Activated CD4-positive, alpha-beta T cell treated with anti-CD3 and anti-CD28 coated beads for 24 hours (primary cell): ENCODE measurements around the gene LRRC34.

ENCODE experiments used
- DNase-seq, 2 donors: peaks; one replicate each; pipeline ENCODE4 v3.0.0-alpha.2; 2020; ENCODE audit warnings: low read depth in 2 of 2

Gene LRRC34, protein sequence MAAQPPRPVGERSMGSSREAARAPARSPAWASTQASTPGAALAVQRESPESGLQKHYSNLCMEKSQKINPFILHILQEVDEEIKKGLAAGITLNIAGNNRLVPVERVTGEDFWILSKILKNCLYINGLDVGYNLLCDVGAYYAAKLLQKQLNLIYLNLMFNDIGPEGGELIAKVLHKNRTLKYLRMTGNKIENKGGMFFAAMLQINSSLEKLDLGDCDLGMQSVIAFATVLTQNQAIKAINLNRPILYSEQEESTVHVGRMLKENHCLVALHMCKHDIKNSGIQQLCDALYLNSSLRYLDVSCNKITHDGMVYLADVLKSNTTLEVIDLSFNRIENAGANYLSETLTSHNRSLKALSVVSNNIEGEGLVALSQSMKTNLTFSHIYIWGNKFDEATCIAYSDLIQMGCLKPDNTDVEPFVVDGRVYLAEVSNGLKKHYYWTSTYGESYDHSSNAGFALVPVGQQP

DNA sequence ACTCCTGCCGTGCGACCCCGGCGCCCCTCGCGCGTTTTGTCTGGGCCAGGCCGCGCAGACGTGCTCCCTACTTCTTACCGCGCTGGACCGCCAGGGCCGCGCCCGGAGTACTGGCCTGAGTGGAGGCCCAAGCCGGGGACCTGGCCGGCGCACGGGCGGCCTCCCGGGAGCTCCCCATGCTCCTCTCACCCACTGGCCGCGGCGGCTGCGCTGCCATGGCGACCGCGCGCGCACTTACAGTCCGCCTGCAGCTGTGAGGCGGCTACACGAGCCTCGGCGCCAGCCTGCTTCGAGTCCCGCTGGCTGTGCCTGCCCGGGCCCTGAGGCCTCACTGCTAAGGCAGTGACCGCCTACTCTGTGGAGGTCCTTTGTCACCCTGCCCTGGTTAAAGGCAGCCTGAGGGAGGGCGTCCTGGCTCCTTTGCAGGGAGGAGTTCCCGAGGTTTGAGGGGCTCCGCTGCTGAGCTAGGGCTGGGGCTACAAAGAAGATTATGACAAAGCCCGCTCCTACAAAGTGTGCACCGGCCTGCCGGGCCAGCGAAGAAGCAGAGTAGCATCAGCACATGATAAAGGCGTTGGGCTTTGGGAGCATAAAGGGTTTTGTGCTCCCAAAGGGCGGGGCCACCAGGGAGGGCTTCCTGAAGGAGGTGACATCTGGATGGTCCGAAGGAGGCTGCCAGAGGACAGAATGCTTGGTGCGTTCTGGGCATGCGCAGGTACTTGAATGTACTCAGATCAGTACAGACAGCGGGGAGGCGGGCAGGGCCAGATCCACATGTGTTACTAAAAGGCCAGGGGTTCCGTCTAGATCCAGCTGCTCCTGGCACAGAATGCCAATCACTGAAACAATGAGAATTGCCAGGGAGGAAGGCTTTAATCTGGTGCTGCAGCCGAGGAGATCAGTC, at the start of gene LRRC34, which contains the start of gene LRRIQ4:
LRRC34 (minus strand) TSS at position 573 of the 904 bp plus-strand sequence; CDS start at position 217, 356 bp downstream.
LRRIQ4 (plus strand) TSS at position 539 of the 904 bp plus-strand sequence. CDS start 9,052 bp downstream, outside the sequence.
- DNase-seq = peak; percentile 61 to 71

GRCh38 chr3:169861871-169862270, 49.2 kb upstream of the LRRC34 start:
- no peak for DNase-seq

GRCh38 chr3:169857811-169858210, 45.1 kb upstream of the LRRC34 start:
- DNase-seq = no peak

GRCh38 chr3:169855514-169855913, 42.8 kb upstream of the LRRC34 start:
- DNase-seq = no peak

- DNase-seq = no peak
Observed at GRCh38 chr3:169850618-169851017, 37.9 kb upstream of the LRRC34 start.

- DNase-seq = no peak
Observed at GRCh38 chr3:169848741-169849140, 36.0 kb upstream of the LRRC34 start.

- DNase-seq = no peak
Observed at GRCh38 chr3:169847896-169848295, 35.2 kb upstream of the LRRC34 start.

- no peak for DNase-seq
Observed at GRCh38 chr3:169846458-169847193, 33.9 kb upstream of the LRRC34 start.

DNA sequence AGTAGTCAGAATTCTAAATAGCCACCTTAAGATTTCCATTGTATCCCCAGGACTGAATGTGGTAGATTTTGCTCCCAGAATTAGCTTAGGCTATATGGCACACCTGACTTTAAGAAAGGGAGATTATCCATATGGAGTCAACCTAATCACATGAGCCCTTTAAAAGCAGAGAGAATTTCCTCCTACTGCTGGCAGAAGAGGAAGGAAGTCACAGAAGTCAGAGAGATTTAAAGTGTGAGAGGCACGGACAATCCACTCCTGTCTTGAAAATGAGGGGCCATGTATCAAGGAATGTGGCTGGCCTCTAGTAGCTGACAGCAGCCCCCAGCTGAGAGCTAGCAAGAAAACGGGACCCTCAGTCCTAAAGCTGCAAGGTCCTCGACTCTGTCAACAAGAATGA, 30.3 kb upstream of the LRRC34 start:
- DNase-seq = no peak

DNA sequence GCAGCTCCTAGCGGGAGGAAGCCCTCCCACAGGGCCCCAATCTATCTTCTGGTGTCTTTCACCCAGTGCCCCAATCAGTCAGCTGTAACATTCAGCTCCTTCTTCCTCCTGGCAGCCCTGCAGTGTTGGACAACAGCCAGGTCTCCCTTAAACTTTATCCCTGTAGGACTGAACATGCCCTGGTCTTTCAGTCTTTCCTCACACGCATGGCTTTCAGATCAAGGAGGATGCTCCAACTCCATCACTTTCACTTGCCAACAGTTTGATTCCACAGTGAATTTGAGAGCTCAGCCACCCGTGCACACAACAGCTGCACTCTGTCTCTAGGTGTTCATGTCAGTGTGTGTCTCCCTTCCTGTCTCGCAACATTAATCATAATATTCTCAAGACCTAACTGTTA, 28.5 kb upstream of the LRRC34 start:
- DNase-seq = no peak

DNA sequence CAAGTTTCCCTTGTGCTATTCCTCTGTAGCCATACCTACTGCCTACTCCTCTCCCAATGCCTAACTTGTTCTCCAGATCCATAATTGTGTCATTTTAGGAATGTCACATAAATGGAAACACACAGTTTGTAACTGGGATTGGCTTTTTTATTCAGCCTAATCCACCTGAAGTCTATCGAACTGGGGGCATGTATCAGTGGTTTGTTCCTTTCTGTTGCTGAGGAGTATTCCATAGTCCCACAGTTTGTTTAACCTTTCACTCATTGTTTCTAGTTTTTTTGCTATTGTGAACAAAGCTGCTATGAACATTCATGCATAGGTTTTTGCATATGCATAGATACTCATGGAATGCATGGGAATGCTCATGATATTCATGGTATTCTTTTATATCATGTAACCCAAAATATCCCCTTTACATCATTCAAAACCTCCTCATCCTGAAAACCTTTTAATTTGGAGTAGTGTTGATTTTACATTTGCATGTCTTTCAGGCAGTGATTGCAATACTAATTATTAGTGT, 25.9 kb upstream of the LRRC34 start:
- DNase-seq = no peak

DNA sequence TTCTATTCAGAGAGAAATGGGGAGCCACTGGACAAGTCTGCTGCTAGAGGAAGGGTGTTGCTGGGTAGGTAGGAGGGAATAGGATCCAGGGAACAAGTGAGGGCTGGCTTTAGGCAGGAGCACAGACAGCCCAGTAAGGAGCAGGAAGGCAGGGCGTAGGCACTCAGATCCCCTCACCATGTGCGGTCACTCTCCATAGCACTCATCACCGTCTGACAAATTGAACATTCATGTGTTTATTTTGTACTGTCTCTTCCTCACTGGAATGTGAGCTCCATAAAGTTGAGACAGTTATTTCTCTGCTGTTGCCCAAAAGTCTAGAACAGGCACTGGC, 24.2 kb upstream of the LRRC34 start:
- DNase-seq = no peak

GRCh38 chr3:169836078-169836941, 23.6 kb upstream of the LRRC34 start:
- DNase-seq = no peak

DNA sequence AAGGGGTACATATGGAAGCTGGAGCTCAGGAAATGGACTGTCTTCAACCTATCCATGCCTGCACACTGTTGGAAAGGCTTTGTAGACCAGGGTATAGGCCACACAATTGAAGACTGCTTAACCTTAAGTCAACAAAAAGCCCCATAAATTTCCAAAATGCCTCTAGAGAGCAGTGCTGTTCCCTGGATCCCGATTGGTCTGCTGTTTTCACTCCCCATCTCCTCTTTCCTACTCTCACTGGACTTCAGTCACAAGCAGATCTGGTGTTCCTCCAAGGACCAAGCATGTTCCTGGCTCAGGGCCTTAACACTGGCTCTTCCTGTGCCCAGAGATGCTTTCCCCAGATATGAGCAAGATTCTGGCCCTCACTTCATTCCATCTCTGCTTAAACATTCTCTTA, 22.8 kb upstream of the LRRC34 start:
- DNase-seq = no peak

GRCh38 chr3:169827712-169828111, 15.0 kb upstream of the LRRC34 start:
- DNase-seq = no peak

- DNase-seq = no peak
Observed at GRCh38 chr3:169825316-169825715, 12.6 kb upstream of the LRRC34 start.

GRCh38 chr3:169822983-169823382, 10.3 kb upstream of the LRRC34 start:
- DNase-seq = no peak

DNA sequence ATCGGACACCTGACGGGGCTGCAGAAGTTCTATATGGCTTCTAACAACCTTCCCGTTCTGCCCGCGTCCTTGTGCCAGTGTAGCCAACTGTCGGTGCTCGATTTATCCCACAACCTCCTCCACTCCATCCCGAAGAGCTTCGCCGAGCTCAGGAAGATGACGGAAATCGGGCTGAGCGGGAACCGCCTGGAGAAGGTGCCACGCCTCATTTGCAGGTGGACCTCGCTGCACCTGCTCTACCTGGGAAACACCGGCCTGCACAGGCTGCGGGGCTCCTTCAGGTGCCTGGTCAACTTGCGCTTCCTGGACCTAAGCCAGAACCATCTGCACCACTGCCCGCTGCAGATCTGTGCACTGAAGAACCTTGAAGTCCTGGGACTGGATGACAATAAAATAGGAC, 9.8 kb upstream of the LRRC34 start:
- no peak for DNase-seq

DNA sequence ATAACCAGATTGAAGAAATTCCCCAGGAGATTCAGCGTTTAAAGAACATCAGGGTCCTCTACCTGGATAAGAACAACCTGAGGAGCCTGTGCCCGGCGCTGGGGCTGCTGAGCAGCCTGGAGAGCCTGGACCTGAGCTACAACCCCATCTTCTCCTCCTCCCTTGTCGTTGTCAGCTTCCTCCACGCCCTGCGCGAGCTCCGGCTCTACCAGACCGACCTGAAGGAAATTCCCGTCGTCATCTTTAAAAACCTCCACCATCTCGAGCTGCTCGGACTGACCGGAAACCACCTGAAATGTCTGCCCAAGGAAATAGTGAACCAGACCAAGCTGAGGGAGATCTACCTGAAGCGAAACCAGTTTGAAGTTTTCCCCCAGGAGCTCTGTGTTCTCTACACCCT, 9.4 kb upstream of the LRRC34 start:
- DNase-seq = no peak

DNA sequence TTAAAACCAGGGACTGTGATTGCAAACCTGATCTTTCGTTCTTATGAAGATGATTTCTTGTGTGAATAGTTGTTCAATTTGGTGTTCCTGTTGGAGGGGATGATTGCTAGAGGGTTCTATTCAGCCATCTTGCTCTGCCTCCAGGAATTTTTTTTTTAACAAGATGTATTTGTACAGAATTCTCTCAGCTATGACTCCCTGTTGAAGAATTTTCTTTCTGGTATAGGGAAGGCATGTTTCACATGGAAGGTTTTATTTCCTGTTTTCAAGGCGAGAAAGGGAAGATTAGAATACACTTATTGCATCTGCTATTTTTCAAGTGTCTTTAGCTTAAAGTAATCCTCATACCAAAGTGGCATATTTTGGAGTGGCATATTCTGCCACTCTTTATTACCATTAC, 5.6 kb upstream of the LRRC34 start:
- DNase-seq = no peak
